ENCODE data around the gene SEC14L3.

DNA sequence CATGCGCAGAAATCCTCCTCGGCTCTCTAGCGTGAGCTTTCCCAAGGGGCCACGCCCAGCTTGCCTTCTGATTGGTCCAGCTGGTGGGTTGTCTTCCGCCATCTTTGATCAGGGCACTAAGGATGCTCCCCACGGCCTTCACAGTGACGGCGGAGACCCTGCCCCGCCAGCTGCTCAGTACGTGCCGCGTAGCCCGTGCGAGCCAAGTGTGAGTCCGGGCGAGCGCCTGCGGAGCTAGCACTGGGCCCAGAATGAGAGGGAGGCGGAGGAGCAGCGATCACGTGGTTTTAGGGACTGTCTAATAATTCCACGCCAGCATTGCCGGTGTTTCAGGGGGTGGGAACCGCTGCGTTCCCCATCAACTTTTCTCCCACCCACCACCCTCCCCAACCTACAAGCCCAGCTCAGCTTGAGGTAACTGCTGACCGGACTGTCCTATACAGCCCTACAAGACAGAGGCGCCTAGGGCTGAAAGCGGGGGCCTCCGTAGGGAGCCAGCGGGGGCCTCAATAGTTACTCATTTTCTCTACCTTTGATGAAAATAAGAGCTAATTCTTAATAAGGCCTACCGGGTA lies 47.8 kb downstream of the SEC14L3 start:
- TF ChIP-seq, protein P1, sequence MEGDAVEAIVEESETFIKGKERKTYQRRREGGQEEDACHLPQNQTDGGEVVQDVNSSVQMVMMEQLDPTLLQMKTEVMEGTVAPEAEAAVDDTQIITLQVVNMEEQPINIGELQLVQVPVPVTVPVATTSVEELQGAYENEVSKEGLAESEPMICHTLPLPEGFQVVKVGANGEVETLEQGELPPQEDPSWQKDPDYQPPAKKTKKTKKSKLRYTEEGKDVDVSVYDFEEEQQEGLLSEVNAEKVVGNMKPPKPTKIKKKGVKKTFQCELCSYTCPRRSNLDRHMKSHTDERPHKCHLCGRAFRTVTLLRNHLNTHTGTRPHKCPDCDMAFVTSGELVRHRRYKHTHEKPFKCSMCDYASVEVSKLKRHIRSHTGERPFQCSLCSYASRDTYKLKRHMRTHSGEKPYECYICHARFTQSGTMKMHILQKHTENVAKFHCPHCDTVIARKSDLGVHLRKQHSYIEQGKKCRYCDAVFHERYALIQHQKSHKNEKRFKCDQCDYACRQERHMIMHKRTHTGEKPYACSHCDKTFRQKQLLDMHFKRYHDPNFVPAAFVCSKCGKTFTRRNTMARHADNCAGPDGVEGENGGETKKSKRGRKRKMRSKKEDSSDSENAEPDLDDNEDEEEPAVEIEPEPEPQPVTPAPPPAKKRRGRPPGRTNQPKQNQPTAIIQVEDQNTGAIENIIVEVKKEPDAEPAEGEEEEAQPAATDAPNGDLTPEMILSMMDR (IDR thresholded peaks at IDR 0.05), result no peak
- no peak for TF ChIP-seq EZH2 (IDR thresholded peaks at IDR 0.05; ENCODE audit: borderline replicate concordance, insufficient read depth, low read depth, low read length, poor library complexity, severe bottlenecking)
